ENCODE results near the gene AK4.

GRCh38 chr1:65247419-65248359, 99.7 kb downstream of the AK4 start:
- TF ChIP-seq CTCF (IDR thresholded peaks at IDR 0.05) = no peak
- no peak for TF ChIP-seq POLR2A (IDR thresholded peaks at IDR 0.05)
- no peak for TF ChIP-seq POLR2AphosphoS5 (IDR thresholded peaks at IDR 0.05)

Measured in breast epithelium (tissue), 3 donors.